Activated CD4-positive, alpha-beta T cell treated with anti-CD3 and anti-CD28 coated beads for 36 hours (primary cell): ENCODE measurements around the gene CTDSPL. TPM values are rescaled to one million over a fixed set of nuclear protein-coding genes. Genes with fewer than 3 reads are reported as not detected.

Experiments
- ATAC-seq: fragments of 200-7000 bp; cut with Tn5 transposase; one replicate; pipeline ENCODE4 v1.10.0; 2021; ENCODE audit warnings: mild to moderate bottlenecking, moderate library complexity
- CTCF ChIA-PET: fragments of 350-600 bp; sonication (Branson Sonifier 250); formaldehyde crosslinking; loops from one replicate; lab custom pipeline; 2021; ENCODE audit warnings: antibody characterized with exemption; lab: Charles Lee
- POLR2A ChIA-PET: fragments of 350-600 bp; sonication (Branson Sonifier 250); formaldehyde crosslinking; loops from one replicate; lab custom pipeline; 2021; ENCODE audit warnings: antibody characterized with exemption, inconsistent platforms; lab: Charles Lee
- DNase-seq: peaks from one replicate; pipeline ENCODE4 v3.0.0-alpha.2; 2020
- H3K27ac Mint-ChIP-seq: one replicate; pipeline ENCODE4 v1.8.0; 2021; ENCODE audit warnings: mixed read lengths
- H3K27me3 Mint-ChIP-seq: one replicate; pipeline ENCODE4 v1.8.0; 2021; ENCODE audit warnings: mixed read lengths
- H3K36me3 Mint-ChIP-seq: one replicate; pipeline ENCODE4 v1.8.0; 2021; ENCODE audit warnings: low read depth, mixed read lengths
- H3K4me1 Mint-ChIP-seq: one replicate; pipeline ENCODE4 v1.8.0; 2021; ENCODE audit warnings: mixed read lengths
- H3K4me3 Mint-ChIP-seq: one replicate; pipeline ENCODE4 v1.8.0; 2021; ENCODE audit warnings: mild to moderate bottlenecking, moderate library complexity, mixed read lengths
- H3K9me3 Mint-ChIP-seq: one replicate; pipeline ENCODE4 v1.8.0; 2021; ENCODE audit warnings: low read depth, mixed read lengths
- intact Hi-C, 2 experiments: fragments of 100-400 bp; cut with DNase I in 1 of 2; cut with micrococcal nuclease in 1 of 2; formaldehyde crosslinking; loops; one replicate each; pipeline versions ENCODE4 v1.14.2 to v1.15.1; 2022 to 2024; cut with DNase I, micrococcal nuclease
- total RNA-seq, 2 experiments: library from RNA; stranded (reverse); gene quantifications; one replicate each; pipeline ENCODE4 v1.2.3, GENCODE V29; 2021

Gene CTDSPL
- total RNA-seq, 2 experiments from 2014 or later = 3.9 to 5.3 TPM

GRCh38 chr3:37892927-37893600 is 31.4 kb downstream of the CTDSPL start:
- H3K27me3 Mint-ChIP-seq = peaks cover 3% of the 10 kb centered on the region
- intact Hi-C loops = no loop called here
- no peak overlapping the region for H3K27ac Mint-ChIP-seq
- no peaks in the 10 kb centered on the region for H3K36me3 Mint-ChIP-seq
- no peak for DNase-seq
- H3K9me3 Mint-ChIP-seq = no peaks in the 10 kb centered on the region
- CTCF ChIA-PET = interaction anchor here (0.7 to 1.7 kb wide), 5 partner anchors 15 to 762 kb away, joined by 3 to 7 read pairs (median 3); no protein-coding TSS in a partner anchor
- no peaks in the 10 kb centered on the region for H3K4me1 Mint-ChIP-seq
- POLR2A ChIA-PET = no interaction called here
- no peak overlapping the region for H3K4me3 Mint-ChIP-seq
- ATAC-seq = no peak

- ATAC-seq = no peak
- Mint-ChIP-seq H3K4me3 (no peak overlapping the region), H3K9me3 (no peaks in the 10 kb centered on the region), H3K27me3 (peaks cover 3% of the 10 kb centered on the region), H3K4me1 (peaks cover 14% of the 10 kb centered on the region), H3K27ac (no peak overlapping the region), H3K36me3 (no peaks in the 10 kb centered on the region)
- CTCF ChIA-PET = no interaction called here
- POLR2A ChIA-PET = no interaction called here
- intact Hi-C loops = no loop called here
- DNase-seq = no peak
These were observed 35.1 kb downstream of the CTDSPL start for GRCh38 chr3:37896827-37897226.

- Mint-ChIP-seq H3K27ac (no peak overlapping the region), H3K9me3 (no peaks in the 10 kb centered on the region), H3K36me3 (no peaks in the 10 kb centered on the region), H3K4me1 (peaks cover 14% of the 10 kb centered on the region), H3K27me3 (peaks cover 3% of the 10 kb centered on the region), H3K4me3 (no peak overlapping the region)
- no peak for DNase-seq
- intact Hi-C loops = no loop called here
- CTCF ChIA-PET = no interaction called here
- POLR2A ChIA-PET = no interaction called here
- ATAC-seq = no peak
These were observed 36.1 kb downstream of the CTDSPL start for GRCh38 chr3:37897763-37898162.

GRCh38 chr3:37898424-37898823 is 36.7 kb downstream of the CTDSPL start:
- no peak for DNase-seq
- intact Hi-C loops = no loop called here
- ChIA-PET POLR2A (no interaction called here), CTCF (interaction anchor here (0.6 kb wide), 1 partner anchor 13 kb away, joined by 3 read pairs; no protein-coding TSS in a partner anchor)
- Mint-ChIP-seq H3K36me3 (no peaks in the 10 kb centered on the region), H3K27ac (no peak overlapping the region), H3K4me3 (no peak overlapping the region), H3K9me3 (no peaks in the 10 kb centered on the region), H3K27me3 (peaks cover 3% of the 10 kb centered on the region), H3K4me1 (peaks cover 14% of the 10 kb centered on the region)
- ATAC-seq = no peak

- ChIA-PET POLR2A (no interaction called here), CTCF (no interaction called here)
- H3K9me3 Mint-ChIP-seq = no peaks in the 10 kb centered on the region
- H3K36me3 Mint-ChIP-seq = no peaks in the 10 kb centered on the region
- ATAC-seq (peak; percentile 83), DNase-seq (peak; percentile 43)
- intact Hi-C loops = no loop called here
- no peak overlapping the region for H3K4me3 Mint-ChIP-seq
- H3K27ac Mint-ChIP-seq = no peak overlapping the region
- peaks cover 14% of the 10 kb centered on the region for H3K4me1 Mint-ChIP-seq
- H3K27me3 Mint-ChIP-seq = peaks cover 3% of the 10 kb centered on the region
These were observed 37.5 kb downstream of the CTDSPL start for GRCh38 chr3:37899101-37899707.

DNA sequence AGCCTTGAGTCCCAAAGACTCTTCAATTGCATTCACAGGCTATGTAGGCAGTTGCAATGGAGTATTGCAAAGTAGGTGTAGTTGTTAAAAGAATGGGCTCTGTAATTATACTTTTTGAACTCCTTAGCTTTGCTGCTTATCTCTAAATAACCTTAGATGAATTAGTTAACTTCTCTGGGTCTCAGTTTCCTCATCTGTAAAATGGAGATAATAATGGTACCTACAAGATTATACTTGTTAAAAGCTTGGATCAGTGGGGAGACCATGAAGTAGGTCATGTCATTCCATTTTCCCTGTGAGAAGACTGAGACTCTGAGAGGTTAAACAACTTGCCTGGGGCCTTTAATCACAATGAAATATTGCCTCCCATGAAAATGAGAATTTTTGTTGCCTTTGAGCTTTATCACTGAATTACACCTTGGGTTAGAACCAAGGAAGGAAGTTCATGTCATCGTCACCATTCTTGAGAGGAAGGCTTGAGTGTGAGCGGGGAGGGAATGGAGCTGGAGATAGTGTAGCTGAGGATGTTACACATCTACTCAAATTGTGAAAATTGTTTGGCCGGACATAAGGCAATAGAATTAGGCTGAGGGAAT is 38.1 kb downstream of the CTDSPL start:
- Mint-ChIP-seq H3K9me3 (no peaks in the 10 kb centered on the region), H3K4me1 (peaks cover 14% of the 10 kb centered on the region), H3K27me3 (peaks cover 3% of the 10 kb centered on the region), H3K4me3 (no peak overlapping the region), H3K27ac (no peak overlapping the region), H3K36me3 (no peaks in the 10 kb centered on the region)
- DNase-seq = no peak
- ChIA-PET CTCF (interaction anchor here (0.7 kb wide), 1 partner anchor 43 kb away, joined by 3 read pairs; no protein-coding TSS in a partner anchor), POLR2A (no interaction called here)
- ATAC-seq = no peak
- intact Hi-C loops = no loop called here

DNA sequence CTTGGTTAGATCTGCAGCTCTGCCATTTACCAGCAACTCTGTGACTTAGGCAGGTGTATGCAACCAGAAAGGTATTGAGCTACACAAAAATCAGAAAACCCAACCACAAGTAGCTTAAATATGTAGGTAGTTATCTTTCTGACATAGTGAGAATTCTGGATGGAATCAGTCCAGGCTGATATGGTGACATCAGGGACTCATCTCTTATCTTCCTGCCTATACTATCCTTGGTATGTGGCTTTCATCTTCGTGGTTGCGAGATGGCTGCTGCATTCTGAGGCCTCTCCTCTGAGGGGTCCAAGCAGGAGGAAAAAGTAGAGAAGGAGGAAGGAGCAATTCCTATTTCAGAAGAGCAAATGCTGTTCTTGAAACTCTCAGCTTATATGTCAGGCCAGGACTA is 40.0 kb downstream of the CTDSPL start:
- Mint-ChIP-seq H3K36me3 (no peaks in the 10 kb centered on the region), H3K4me3 (no peak overlapping the region), H3K9me3 (no peaks in the 10 kb centered on the region), H3K4me1 (peaks cover 20% of the 10 kb centered on the region), H3K27me3 (no peaks in the 10 kb centered on the region), H3K27ac (no peak overlapping the region)
- no peak for DNase-seq
- no peak for ATAC-seq
- intact Hi-C loops = no loop called here
- ChIA-PET CTCF (no interaction called here), POLR2A (interaction anchor here (0.6 kb wide), 1 partner anchor 17 kb away, joined by 5 read pairs; no protein-coding TSS in a partner anchor)

GRCh38 chr3:37902674-37903073 is 41.0 kb downstream of the CTDSPL start:
- DNase-seq (peak; percentile 10), ATAC-seq (no peak)
- Mint-ChIP-seq H3K4me1 (peaks cover 30% of the 10 kb centered on the region), H3K4me3 (no peak overlapping the region), H3K36me3 (no peaks in the 10 kb centered on the region), H3K27ac (no peak overlapping the region), H3K9me3 (no peaks in the 10 kb centered on the region), H3K27me3 (no peaks in the 10 kb centered on the region)
- POLR2A ChIA-PET = no interaction called here
- CTCF ChIA-PET = interaction anchor here (1.1 kb wide), 1 partner anchor 65 kb away, joined by 3 read pairs; no protein-coding TSS in a partner anchor
- intact Hi-C loops = no loop called here

DNA sequence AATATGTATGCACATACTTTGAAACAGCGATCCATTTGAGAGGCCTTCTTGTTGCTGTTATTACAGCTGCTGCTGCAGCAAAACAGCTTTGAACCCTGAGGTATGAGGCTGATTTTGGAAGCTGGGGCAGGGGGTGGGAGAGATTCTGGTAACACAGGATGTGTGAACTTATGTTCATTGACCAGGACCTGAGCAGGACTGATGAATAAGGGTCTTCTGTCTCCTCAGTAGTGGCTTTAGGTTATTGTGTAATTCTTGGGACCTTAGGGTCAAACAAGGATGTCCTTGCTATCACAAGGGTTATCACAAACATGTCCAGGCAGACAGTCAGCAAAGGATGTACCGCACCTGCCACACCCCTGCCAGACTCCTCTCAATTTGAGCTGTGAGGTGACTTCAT is 41.6 kb downstream of the CTDSPL start:
- ATAC-seq (no peak), DNase-seq (no peak)
- H3K27me3 Mint-ChIP-seq = no peaks in the 10 kb centered on the region
- intact Hi-C loops = no loop called here
- no peak overlapping the region for H3K4me3 Mint-ChIP-seq
- H3K9me3 Mint-ChIP-seq = no peaks in the 10 kb centered on the region
- CTCF ChIA-PET = interaction anchor here (0.8 to 1.1 kb wide), 2 partner anchors 65 to 461 kb away, joined by 3 read pairs; no protein-coding TSS in a partner anchor
- POLR2A ChIA-PET = no interaction called here
- H3K27ac Mint-ChIP-seq = no peak overlapping the region
- no peaks in the 10 kb centered on the region for H3K36me3 Mint-ChIP-seq
- peaks cover 34% of the 10 kb centered on the region for H3K4me1 Mint-ChIP-seq

DNA sequence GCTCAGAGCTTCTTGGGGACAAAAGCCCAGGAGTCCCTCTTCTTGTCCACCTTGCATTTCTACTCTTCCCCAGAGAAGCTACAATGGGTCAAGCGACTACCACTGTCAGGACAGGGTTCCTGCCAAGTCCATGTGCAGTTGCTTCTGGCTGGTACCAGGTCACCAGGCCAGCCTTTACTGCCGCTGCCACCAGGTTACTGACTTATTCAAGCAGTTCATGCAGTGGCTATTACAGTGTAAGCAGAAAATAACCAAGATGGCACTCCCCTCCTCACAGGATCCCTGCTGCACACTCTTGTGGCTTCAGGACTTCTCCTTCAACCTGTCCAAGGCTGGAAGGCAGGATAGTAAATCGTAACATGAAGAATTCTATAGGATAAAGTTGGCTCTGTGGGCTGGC is 42.1 kb downstream of the CTDSPL start:
- ChIA-PET POLR2A (no interaction called here), CTCF (interaction anchor here (0.8 to 1.1 kb wide), 2 partner anchors 64 to 461 kb away, joined by 3 read pairs; no protein-coding TSS in a partner anchor)
- DNase-seq (no peak), ATAC-seq (no peak)
- Mint-ChIP-seq H3K4me1 (peaks cover 34% of the 10 kb centered on the region), H3K27me3 (no peaks in the 10 kb centered on the region), H3K9me3 (no peaks in the 10 kb centered on the region), H3K27ac (no peak overlapping the region), H3K4me3 (no peak overlapping the region), H3K36me3 (no peaks in the 10 kb centered on the region)
- intact Hi-C loops = no loop called here

- no peaks in the 10 kb centered on the region for H3K27me3 Mint-ChIP-seq
- H3K4me3 Mint-ChIP-seq = no peak overlapping the region
- no peak overlapping the region for H3K27ac Mint-ChIP-seq
- no peaks in the 10 kb centered on the region for H3K9me3 Mint-ChIP-seq
- ChIA-PET POLR2A (no interaction called here), CTCF (interaction anchor here (0.7 kb wide), 1 partner anchor 51 kb away, joined by 3 read pairs; no protein-coding TSS in a partner anchor)
- intact Hi-C loops = no loop called here
- H3K36me3 Mint-ChIP-seq = no peaks in the 10 kb centered on the region
- no peak for ATAC-seq
- DNase-seq = no peak
- H3K4me1 Mint-ChIP-seq = peaks cover 25% of the 10 kb centered on the region
These were observed 42.9 kb downstream of the CTDSPL start for GRCh38 chr3:37904601-37905000.
